Epithelial cell of esophagus (primary cell): Measurements from ENCODE around the gene NKAIN1.

Experiments
- DNase-seq: peaks from one replicate; pipeline ENCODE4 v3.0.0; 2010; ENCODE audit warnings: low read depth
- H3K4me3 ChIP-seq: 2 replicates; pipeline ENCODE4 v1.5.1; 2011; ENCODE audit warnings: mild to moderate bottlenecking, low read length, control low read depth
- TF ChIP-seq, protein P1 (sequence below): IDR thresholded peaks from 2 replicates; pipeline ENCODE4 v1.5.1; 2011; ENCODE audit warnings: low read depth, mild to moderate bottlenecking, low read length, control low read depth, inconsistent platforms; ENCODE audit not compliant: insufficient read depth; ENCODE audit errors: missing control alignments

The NKAIN1 gene

GRCh38 chr1:31222176-31222575, 17.5 kb downstream of the NKAIN1 start:
- H3K4me3 ChIP-seq, result no peak overlapping the region
- TF ChIP-seq, protein P1, sequence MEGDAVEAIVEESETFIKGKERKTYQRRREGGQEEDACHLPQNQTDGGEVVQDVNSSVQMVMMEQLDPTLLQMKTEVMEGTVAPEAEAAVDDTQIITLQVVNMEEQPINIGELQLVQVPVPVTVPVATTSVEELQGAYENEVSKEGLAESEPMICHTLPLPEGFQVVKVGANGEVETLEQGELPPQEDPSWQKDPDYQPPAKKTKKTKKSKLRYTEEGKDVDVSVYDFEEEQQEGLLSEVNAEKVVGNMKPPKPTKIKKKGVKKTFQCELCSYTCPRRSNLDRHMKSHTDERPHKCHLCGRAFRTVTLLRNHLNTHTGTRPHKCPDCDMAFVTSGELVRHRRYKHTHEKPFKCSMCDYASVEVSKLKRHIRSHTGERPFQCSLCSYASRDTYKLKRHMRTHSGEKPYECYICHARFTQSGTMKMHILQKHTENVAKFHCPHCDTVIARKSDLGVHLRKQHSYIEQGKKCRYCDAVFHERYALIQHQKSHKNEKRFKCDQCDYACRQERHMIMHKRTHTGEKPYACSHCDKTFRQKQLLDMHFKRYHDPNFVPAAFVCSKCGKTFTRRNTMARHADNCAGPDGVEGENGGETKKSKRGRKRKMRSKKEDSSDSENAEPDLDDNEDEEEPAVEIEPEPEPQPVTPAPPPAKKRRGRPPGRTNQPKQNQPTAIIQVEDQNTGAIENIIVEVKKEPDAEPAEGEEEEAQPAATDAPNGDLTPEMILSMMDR, result no peak
- no peak for DNase-seq

GRCh38 chr1:31221072-31221471, 18.6 kb downstream of the NKAIN1 start:
- DNase-seq, result peak; percentile 46
- no peak overlapping the region for H3K4me3 ChIP-seq
- TF ChIP-seq, protein P1, result no peak

- DNase-seq, result no peak
- TF ChIP-seq, protein P1, result no peak
- H3K4me3 ChIP-seq, result no peak overlapping the region
These were observed 20.2 kb downstream of the NKAIN1 start for GRCh38 chr1:31219489-31219888.

DNA sequence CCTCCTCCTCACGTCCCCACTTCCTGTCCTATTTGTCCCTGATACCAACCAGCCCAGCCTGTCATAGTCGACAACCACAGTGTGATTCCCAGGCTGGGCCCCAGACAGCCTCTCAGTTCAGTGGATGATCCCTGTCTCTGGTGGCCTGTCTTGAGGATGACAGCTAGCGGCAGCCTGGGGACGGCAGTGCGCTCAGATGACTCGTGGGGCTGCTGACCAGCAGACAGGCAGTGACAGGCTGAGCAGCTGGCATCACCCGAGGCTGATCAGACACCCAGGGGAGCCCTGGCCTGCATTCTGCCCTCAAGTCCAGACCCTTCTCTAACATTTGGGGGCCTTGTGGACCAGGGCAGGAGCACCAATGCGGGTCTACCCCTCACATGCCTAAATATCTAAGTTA, 21.0 kb downstream of the NKAIN1 start:
- peak; percentile 24 for DNase-seq
- TF ChIP-seq, protein P1, result no peak
- no peak overlapping the region for H3K4me3 ChIP-seq

DNA sequence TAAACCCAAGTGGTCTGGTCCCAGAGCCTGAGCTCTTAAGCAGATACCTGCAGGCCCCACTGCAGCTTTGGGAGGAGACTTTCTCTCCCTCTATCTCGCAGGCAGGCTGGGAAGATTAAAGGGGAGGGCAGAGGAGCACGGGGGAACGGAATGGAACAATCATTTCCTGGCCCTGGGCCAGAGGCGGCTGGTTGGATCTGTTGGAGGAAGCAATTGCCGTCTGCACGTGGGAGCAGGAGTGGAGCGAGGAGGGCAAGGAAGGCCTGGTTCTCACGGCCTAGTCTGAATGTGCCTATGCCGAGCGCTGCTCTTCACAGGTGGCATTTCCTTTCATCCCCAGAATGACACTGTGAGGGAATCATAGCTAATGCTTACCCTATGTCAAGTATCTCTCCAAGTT, 23.7 kb downstream of the NKAIN1 start:
- H3K4me3 ChIP-seq, result no peak overlapping the region
- TF ChIP-seq, protein P1, result no peak
- peak; percentile 66 for DNase-seq

DNA sequence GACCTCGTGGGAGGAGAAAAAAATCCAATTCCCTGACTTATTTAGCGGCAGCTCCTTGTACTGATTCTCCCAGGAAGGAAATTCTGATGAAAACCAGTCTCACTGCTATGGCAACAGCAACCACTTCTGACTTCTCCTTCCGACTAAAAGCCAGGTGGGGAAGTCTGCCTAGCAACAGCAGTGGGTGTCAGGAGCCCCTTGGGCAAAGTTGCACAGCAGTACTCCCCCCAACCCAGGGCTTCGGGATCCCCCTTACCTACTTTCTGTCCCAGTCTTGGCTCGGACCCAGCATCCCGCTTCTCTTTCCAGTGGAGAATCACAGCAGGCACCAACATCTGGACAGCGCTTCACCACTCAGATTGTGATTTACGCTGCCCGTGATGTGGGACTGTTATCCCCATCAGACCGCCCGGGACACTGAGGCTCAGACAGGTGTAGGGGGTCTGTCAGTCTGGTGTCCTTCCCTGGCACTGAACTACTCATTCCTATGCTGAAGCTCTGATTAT, 24.6 kb downstream of the NKAIN1 start:
- H3K4me3 ChIP-seq, result no peak overlapping the region
- no peak for DNase-seq
- TF ChIP-seq, protein P1, result no peak

- DNase-seq, result no peak
- TF ChIP-seq, protein P1, result no peak
- H3K4me3 ChIP-seq, result no peak overlapping the region
These were observed 25.2 kb downstream of the NKAIN1 start for GRCh38 chr1:31214316-31215064.
